ENCODE results near the gene HERPUD2. TPM values are rescaled to one million over a fixed set of nuclear protein-coding genes. Genes with fewer than 3 reads are reported as not detected.
A peak's percentile ranks its signal among the peaks of the same experiment; 100 is the strongest.
"Not testable (repeated sequence)": the region's sequence is repeated elsewhere in the genome, so short reads cannot be mapped to it uniquely, and the experiment has no call there.

Gene HERPUD2
- polyA plus RNA-seq, 1 donor (not counting 4 experiments of a cell fraction or from before 2014, with no cell fraction given): 43.6 TPM

DNA sequence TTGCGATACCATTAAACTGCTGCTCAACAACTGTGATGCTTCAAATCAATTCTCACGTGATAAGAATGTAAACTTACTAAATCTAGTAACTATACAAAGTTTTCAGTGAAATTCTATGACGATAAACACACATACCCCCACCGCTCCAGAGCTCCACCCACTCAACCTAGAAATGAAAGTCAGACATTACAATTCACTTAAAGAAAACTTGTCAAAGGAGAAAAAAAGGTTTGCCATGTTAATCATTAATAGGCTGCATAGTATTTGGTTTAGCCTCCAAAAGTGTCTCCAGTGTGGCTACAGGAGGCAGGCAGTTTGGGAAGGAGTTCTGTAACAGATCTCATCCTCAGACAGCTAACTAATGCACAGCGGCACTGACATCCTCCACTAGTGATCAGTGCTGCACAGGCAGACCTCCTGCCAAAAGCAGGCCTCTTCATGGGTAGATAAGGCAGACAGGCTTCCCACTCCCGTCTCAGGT, 3.1 kb downstream of the HERPUD2 start:
- Histone ChIP-seq H3K9me1 (ENCODE audit: control insufficient read depth, extremely low read depth, insufficient read depth, low read length) (no peaks in the 10 kb centered on the region), H4K20me1 (ENCODE audit: control insufficient read depth, extremely low read depth, insufficient read depth, low read length) (no peaks in the 10 kb centered on the region), H3K4me2 (ENCODE audit: control insufficient read depth, extremely low read depth, insufficient read depth, low read depth, low read length) (peak overlapping the region; percentile 92), H3K4me1 (ENCODE audit: control insufficient read depth, extremely low read depth, insufficient read depth, low read length) (peaks cover 24% of the 10 kb centered on the region), H3K36me3 (ENCODE audit: control insufficient read depth in 2 of 2, extremely low read depth in 1 of 2, insufficient read depth in 2 of 2, low read length in 2 of 2) (peaks cover 1 to 4% of the 10 kb centered on the region in 2 experiments), H3K27ac (ENCODE audit: control insufficient read depth, insufficient read depth, low read length) (no peak overlapping the region), H3K4me3 (ENCODE audit: control insufficient read depth in 2 of 3, extremely low read depth in 1 of 3, insufficient read depth in 2 of 3, low read depth in 1 of 3, low read length in 3 of 3) (peak overlapping the region; percentile 0 to 48 (median 22)), H2AFZ (ENCODE audit: control insufficient read depth, low read length) (no peak overlapping the region), H3K9me3 (ENCODE audit: control insufficient read depth, low read depth, low read length) (no peaks in the 10 kb centered on the region), H3K9ac (ENCODE audit: control insufficient read depth, extremely low read depth, insufficient read depth, low read length) (no peak overlapping the region), H3K27me3 (ENCODE audit: control insufficient read depth, extremely low read depth, insufficient read depth, low read length) (no peaks in the 10 kb centered on the region), H3K79me2 (ENCODE audit: control insufficient read depth, insufficient read depth, low read length) (peaks cover 70% of the 10 kb centered on the region)
- no peak for TF ChIP-seq EZH2 (IDR thresholded peaks at IDR 0.05; ENCODE audit: low read length)
- TF ChIP-seq, protein P1, sequence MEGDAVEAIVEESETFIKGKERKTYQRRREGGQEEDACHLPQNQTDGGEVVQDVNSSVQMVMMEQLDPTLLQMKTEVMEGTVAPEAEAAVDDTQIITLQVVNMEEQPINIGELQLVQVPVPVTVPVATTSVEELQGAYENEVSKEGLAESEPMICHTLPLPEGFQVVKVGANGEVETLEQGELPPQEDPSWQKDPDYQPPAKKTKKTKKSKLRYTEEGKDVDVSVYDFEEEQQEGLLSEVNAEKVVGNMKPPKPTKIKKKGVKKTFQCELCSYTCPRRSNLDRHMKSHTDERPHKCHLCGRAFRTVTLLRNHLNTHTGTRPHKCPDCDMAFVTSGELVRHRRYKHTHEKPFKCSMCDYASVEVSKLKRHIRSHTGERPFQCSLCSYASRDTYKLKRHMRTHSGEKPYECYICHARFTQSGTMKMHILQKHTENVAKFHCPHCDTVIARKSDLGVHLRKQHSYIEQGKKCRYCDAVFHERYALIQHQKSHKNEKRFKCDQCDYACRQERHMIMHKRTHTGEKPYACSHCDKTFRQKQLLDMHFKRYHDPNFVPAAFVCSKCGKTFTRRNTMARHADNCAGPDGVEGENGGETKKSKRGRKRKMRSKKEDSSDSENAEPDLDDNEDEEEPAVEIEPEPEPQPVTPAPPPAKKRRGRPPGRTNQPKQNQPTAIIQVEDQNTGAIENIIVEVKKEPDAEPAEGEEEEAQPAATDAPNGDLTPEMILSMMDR (optimal IDR thresholded peaks at IDR 0.05 in 1 of 3, IDR thresholded peaks at IDR 0.05 in 1 of 3, conservative IDR thresholded peaks at IDR 0.05 in 1 of 3; ENCODE audit: extremely low read depth in 1 of 3, insufficient read depth in 2 of 3, low read length in 3 of 3): no peak
- FAIRE-seq: no peak
- DNase-seq (ENCODE audit: low read depth, low spot score): no peak
- dilution Hi-C loops (cut with MboI; ENCODE audit: extremely low pct_ligation_motif_present, low sequenced_read_pairs): no loop called here

DNA sequence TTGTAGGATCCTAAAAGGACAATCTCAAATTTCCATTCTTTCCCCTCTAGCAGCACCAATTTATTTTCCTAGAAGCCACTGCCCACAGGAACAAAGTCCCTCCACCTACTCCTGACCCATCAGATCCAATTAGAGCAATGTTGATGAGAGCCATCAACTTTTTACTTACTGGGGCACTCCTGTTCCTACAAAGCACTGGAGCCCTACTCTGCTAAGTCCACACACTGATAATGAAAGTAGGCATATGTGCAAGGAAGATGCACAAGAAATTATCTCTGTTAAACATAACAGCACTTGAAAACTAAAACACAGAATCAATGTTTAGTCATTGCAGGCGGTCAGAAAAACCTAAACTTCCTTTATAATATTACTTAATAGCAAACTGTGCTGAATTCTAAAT, 3.6 kb downstream of the HERPUD2 start:
- no peak overlapping the region for H3K27ac ChIP-seq (ENCODE audit: control insufficient read depth, insufficient read depth, low read length)
- peak overlapping the region; percentile 92 for H3K4me2 ChIP-seq (ENCODE audit: control insufficient read depth, extremely low read depth, insufficient read depth, low read depth, low read length)
- peak overlapping the region in 1 of 3 experiments; percentile 48 for H3K4me3 ChIP-seq (ENCODE audit: control insufficient read depth in 2 of 3, extremely low read depth in 1 of 3, insufficient read depth in 2 of 3, low read depth in 1 of 3, low read length in 3 of 3)

DNA sequence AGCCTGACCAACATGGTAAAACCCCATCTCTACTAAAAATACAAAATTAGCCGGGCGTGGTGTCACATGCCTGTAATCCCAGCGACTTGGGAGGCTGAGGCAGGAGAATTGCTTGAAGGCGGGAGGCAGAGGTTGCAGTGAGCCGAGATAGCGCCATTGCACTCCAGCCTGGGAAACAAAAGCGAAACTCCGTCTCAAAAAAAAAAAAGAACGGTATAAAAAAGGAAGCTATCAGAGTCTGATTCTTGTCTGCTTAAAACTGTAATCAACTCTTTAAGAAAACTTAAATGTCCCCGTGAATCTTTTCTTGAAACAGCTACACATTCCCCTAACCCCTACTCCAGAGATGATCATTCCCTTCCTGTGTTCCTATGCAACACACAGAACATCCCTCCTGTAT, 4.3 kb downstream of the HERPUD2 start:
- FAIRE-seq; H2AFZ ChIP-seq (ENCODE audit: control insufficient read depth, low read length); H3K9me3 ChIP-seq (ENCODE audit: control insufficient read depth, low read depth, low read length); H4K20me1 ChIP-seq (ENCODE audit: control insufficient read depth, extremely low read depth, insufficient read depth, low read length); DNase-seq (ENCODE audit: low read depth, low spot score); dilution Hi-C loops (cut with MboI; ENCODE audit: extremely low pct_ligation_motif_present, low sequenced_read_pairs); H3K9ac ChIP-seq (ENCODE audit: control insufficient read depth, extremely low read depth, insufficient read depth, low read length); H3K4me3 ChIP-seq (ENCODE audit: control insufficient read depth in 2 of 3, extremely low read depth in 1 of 3, insufficient read depth in 2 of 3, low read depth in 1 of 3, low read length in 3 of 3); H3K4me2 ChIP-seq (ENCODE audit: control insufficient read depth, extremely low read depth, insufficient read depth, low read depth, low read length); H3K27ac ChIP-seq (ENCODE audit: control insufficient read depth, insufficient read depth, low read length); H3K9me1 ChIP-seq (ENCODE audit: control insufficient read depth, extremely low read depth, insufficient read depth, low read length); H3K27me3 ChIP-seq (ENCODE audit: control insufficient read depth, extremely low read depth, insufficient read depth, low read length); H3K36me3 ChIP-seq (ENCODE audit: control insufficient read depth in 2 of 2, extremely low read depth in 1 of 2, insufficient read depth in 2 of 2, low read length in 2 of 2): not testable (repeated sequence)
- Histone ChIP-seq H3K79me2 (ENCODE audit: control insufficient read depth, insufficient read depth, low read length) (peaks cover 66% of the 10 kb centered on the region), H3K4me1 (ENCODE audit: control insufficient read depth, extremely low read depth, insufficient read depth, low read length) (peaks cover 13% of the 10 kb centered on the region)

More for the DNA sequence above, 3.6 kb downstream of the HERPUD2 start:
- Histone ChIP-seq H3K27me3 (ENCODE audit: control insufficient read depth, extremely low read depth, insufficient read depth, low read length) (no peaks in the 10 kb centered on the region), H3K4me1 (ENCODE audit: control insufficient read depth, extremely low read depth, insufficient read depth, low read length) (peaks cover 19% of the 10 kb centered on the region), H3K36me3 (ENCODE audit: control insufficient read depth in 2 of 2, extremely low read depth in 1 of 2, insufficient read depth in 2 of 2, low read length in 2 of 2) (peaks cover 1 to 3% of the 10 kb centered on the region in 2 experiments), H2AFZ (ENCODE audit: control insufficient read depth, low read length) (no peak overlapping the region), H4K20me1 (ENCODE audit: control insufficient read depth, extremely low read depth, insufficient read depth, low read length) (no peaks in the 10 kb centered on the region), H3K9me1 (ENCODE audit: control insufficient read depth, extremely low read depth, insufficient read depth, low read length) (no peaks in the 10 kb centered on the region), H3K9me3 (ENCODE audit: control insufficient read depth, low read depth, low read length) (no peaks in the 10 kb centered on the region), H3K9ac (ENCODE audit: control insufficient read depth, extremely low read depth, insufficient read depth, low read length) (no peak overlapping the region), H3K79me2 (ENCODE audit: control insufficient read depth, insufficient read depth, low read length) (peaks cover 72% of the 10 kb centered on the region)
- dilution Hi-C loops (cut with MboI; ENCODE audit: extremely low pct_ligation_motif_present, low sequenced_read_pairs): no loop called here
- FAIRE-seq (no peak), DNase-seq (ENCODE audit: low read depth, low spot score) (no peak)
- no peak for TF ChIP-seq EZH2 (IDR thresholded peaks at IDR 0.05; ENCODE audit: low read length)
- TF ChIP-seq, protein P1 (optimal IDR thresholded peaks at IDR 0.05 in 1 of 3, IDR thresholded peaks at IDR 0.05 in 1 of 3, conservative IDR thresholded peaks at IDR 0.05 in 1 of 3; ENCODE audit: extremely low read depth in 1 of 3, insufficient read depth in 2 of 3, low read length in 3 of 3): no peak
